ENCODE data around the gene SCFD2.
"Not testable (repeated sequence)": the region's sequence is repeated elsewhere in the genome, so short reads cannot be mapped to it uniquely, and the experiment has no call there.

The SCFD2 gene

GRCh38 chr4:52840531-52841370 is 525.1 kb downstream of the SCFD2 start:
- DNase-seq = no peak

- DNase-seq = no peak
Measured at GRCh38 chr4:52838729-52839586, 526.9 kb downstream of the SCFD2 start.

- DNase-seq = peak; percentile 17
Measured at GRCh38 chr4:52837716-52838558, 527.9 kb downstream of the SCFD2 start.

- DNase-seq = no peak
Measured at GRCh38 chr4:52836678-52837077, 529.2 kb downstream of the SCFD2 start.

GRCh38 chr4:52836120-52836519 is 529.7 kb downstream of the SCFD2 start:
- DNase-seq = no peak

- DNase-seq = not testable (repeated sequence)
Measured at GRCh38 chr4:52834641-52835456, 531.0 kb downstream of the SCFD2 start.

GRCh38 chr4:52833941-52834525 is 531.8 kb downstream of the SCFD2 start:
- peak; percentile 46 for DNase-seq

GRCh38 chr4:52825460-52826090 is 540.3 kb downstream of the SCFD2 start:
- DNase-seq = no peak

GRCh38 chr4:52824603-52825459 is 541.0 kb downstream of the SCFD2 start:
- DNase-seq = no peak

GRCh38 chr4:52824270-52824602 is 541.6 kb downstream of the SCFD2 start:
- DNase-seq = no peak

- DNase-seq = no peak
Measured at GRCh38 chr4:52823702-52824092, 542.2 kb downstream of the SCFD2 start.

All from NCI-H226 (cell line).